Thyroid gland (tissue), 4 donors: ENCODE results near the gene FRMD7. TPM values are rescaled to one million over a fixed set of nuclear protein-coding genes. Genes with fewer than 3 reads are reported as not detected.

ENCODE experiments used
- DNase-seq, 2 donors: peaks; one replicate each; pipeline ENCODE4 v3.0.0-alpha.2; 2019
- H3K27ac ChIP-seq, 3 donors: fragments of 200-600 bp; sonication (generic); 1 replicate in 2 of 3; 2 replicates in 1 of 3; pipeline ENCODE4 v1.5.1; 2016 to 2019; ENCODE audit warnings: mild to moderate bottlenecking in 1 of 3, moderate library complexity in 1 of 3
- H3K27me3 ChIP-seq: fragments of 200-600 bp; sonication (generic); one replicate; pipeline ENCODE4 v1.5.1; 2019
- H3K36me3 ChIP-seq, 2 donors: fragments of 200-600 bp; sonication (generic); one replicate each; pipeline ENCODE4 v1.5.1; 2016 to 2019
- H3K4me1 ChIP-seq, 2 donors: fragments of 200-600 bp; sonication (generic); one replicate each; pipeline ENCODE4 v1.5.1; 2017 to 2019
- H3K4me3 ChIP-seq, 3 donors: fragments of 200-600 bp; sonication (generic); replicated peaks in 1 of 3; 1 replicate in 2 of 3; 2 replicates in 1 of 3; pipeline ENCODE4 v1.5.1; 2016; ENCODE audit warnings: mild to moderate bottlenecking in 1 of 3
- H3K9me3 ChIP-seq: fragments of 200-600 bp; sonication (generic); one replicate; pipeline ENCODE4 v1.5.1; 2017
- POLR2A ChIP-seq, 2 donors: fragments of 450-650 bp; IDR thresholded peaks; one replicate each; pipeline ENCODE4 v1.6.1; 2017; ENCODE audit warnings: antibody characterized with exemption in 2 of 2, mild to moderate bottlenecking in 2 of 2, moderate library complexity in 1 of 2
- WGBS, 2 donors: methylation state at CpG; one replicate each; pipeline ENCODE4 v1.1.5; 2017; 5-methylcytosine and 5-hydroxymethylcytosine counted together
- intact Hi-C: fragments of 100-400 bp; cut with DNase I; formaldehyde crosslinking; loops from one replicate; pipeline ENCODE4 v1.15.1; 2023
- total RNA-seq, 4 donors: library from RNA; depleted of rRNA; stranded (reverse); fragments of >200 nt; gene quantifications; one replicate each; pipeline ENCODE4 v1.2.3, GENCODE V29; 2016
- TF ChIP-seq, protein P1 (sequence below), 6 experiments: fragments of 200-600 bp in 3 of 6; fragments of 450-650 bp in 3 of 6; sonication (generic) in 3 of 6; IDR thresholded peaks; one replicate each; pipeline ENCODE4 v1.5.1; 2016 to 2019; ENCODE audit warnings: antibody characterized with exemption in 6 of 6, mild to moderate bottlenecking in 2 of 6, inconsistent platforms in 1 of 6, moderate library complexity in 1 of 6

FRMD7 gene
- total RNA-seq, 4 donors from 2014 or later = not detected

DNA sequence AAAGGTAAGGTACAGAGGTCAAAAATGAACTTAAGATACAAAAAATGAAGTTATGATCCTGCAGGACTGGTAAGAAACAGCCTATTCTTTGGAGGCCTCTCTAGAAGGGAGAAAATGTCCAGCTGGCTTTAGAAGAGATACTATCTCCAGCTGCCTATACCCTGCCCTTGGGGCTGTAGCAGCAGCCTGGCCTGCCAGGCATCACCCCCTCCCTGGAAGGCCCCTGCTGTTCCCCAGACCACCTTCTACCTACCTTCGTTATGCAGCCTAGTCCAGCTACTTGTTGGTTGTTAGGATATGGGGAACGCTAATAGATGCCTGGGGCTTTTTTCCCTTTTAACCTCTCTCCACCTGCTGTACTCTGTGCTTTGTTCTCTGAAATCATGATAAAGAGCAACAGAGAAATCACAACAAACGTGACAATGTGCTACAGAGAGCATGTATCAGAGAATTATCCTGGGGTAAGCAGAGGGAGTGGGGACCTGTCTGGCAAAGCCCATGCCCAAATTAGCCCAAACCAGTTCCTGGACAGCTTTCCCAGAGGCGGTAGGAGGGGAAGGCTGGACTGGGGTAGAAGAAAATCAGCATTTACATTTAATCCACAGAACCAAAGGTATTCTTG is 34.5 kb downstream of the FRMD7 start:
- Histone ChIP-seq H3K4me1 (no peaks in the 10 kb centered on the region), H3K4me3 (no peak overlapping the region), H3K27me3 (no peaks in the 10 kb centered on the region), H3K27ac (no peak overlapping the region), H3K36me3 (no peaks in the 10 kb centered on the region), H3K9me3 (no peaks in the 10 kb centered on the region)
- DNase-seq = no peak
- 93 to 94% methylated on average over 4 of the region's 4 CpGs for WGBS, 2 donors
- intact Hi-C loops = no loop called here
- TF ChIP-seq, protein P1, sequence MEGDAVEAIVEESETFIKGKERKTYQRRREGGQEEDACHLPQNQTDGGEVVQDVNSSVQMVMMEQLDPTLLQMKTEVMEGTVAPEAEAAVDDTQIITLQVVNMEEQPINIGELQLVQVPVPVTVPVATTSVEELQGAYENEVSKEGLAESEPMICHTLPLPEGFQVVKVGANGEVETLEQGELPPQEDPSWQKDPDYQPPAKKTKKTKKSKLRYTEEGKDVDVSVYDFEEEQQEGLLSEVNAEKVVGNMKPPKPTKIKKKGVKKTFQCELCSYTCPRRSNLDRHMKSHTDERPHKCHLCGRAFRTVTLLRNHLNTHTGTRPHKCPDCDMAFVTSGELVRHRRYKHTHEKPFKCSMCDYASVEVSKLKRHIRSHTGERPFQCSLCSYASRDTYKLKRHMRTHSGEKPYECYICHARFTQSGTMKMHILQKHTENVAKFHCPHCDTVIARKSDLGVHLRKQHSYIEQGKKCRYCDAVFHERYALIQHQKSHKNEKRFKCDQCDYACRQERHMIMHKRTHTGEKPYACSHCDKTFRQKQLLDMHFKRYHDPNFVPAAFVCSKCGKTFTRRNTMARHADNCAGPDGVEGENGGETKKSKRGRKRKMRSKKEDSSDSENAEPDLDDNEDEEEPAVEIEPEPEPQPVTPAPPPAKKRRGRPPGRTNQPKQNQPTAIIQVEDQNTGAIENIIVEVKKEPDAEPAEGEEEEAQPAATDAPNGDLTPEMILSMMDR (IDR thresholded peaks at IDR 0.05) = no peak
- no peak for TF ChIP-seq POLR2A (IDR thresholded peaks at IDR 0.05)

DNA sequence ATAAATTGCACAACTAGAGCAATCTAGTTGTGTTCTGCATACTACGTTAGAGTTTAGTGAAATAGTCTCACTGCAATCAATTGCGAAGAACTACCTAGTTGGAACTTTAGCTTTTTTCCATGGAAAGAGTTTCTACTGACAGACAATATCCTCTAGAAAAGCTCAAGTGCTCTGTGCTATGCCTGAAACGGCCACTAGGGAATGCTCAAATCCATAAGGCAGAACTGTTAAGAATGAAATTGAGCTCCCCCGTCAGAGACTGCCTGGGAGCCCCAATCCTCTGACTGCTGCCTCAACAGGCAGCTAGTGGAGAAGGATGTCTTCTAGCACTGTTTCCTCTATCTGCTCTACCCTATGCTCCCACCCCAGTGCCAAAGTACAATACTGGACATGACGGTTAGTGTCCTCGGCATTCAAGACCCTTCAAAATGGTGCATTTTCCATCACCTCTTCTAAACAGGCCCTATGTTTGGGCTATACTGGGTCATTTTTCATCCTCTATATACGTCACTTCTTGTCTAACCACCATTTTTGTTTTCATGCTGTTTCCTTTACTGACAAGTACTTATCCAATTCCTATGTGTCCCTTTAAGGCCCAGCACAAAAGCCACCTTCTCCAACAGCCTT is 35.3 kb downstream of the FRMD7 start:
- intact Hi-C loops = no loop called here
- no peaks in the 10 kb centered on the region for H3K27me3 ChIP-seq
- DNase-seq = peak; percentile 45 to 54
- H3K4me3 ChIP-seq = no peak overlapping the region
- TF ChIP-seq POLR2A (IDR thresholded peaks at IDR 0.05) = no peak
- TF ChIP-seq, protein P1 (IDR thresholded peaks at IDR 0.05) = peak; percentile 22 to 56 (median 45)
- no peaks in the 10 kb centered on the region for H3K4me1 ChIP-seq
- H3K9me3 ChIP-seq = no peaks in the 10 kb centered on the region
- 43 to 53% methylated on average over 7 of the region's 7 CpGs for WGBS, 2 donors
- H3K36me3 ChIP-seq = no peaks in the 10 kb centered on the region
- H3K27ac ChIP-seq = no peak overlapping the region

DNA sequence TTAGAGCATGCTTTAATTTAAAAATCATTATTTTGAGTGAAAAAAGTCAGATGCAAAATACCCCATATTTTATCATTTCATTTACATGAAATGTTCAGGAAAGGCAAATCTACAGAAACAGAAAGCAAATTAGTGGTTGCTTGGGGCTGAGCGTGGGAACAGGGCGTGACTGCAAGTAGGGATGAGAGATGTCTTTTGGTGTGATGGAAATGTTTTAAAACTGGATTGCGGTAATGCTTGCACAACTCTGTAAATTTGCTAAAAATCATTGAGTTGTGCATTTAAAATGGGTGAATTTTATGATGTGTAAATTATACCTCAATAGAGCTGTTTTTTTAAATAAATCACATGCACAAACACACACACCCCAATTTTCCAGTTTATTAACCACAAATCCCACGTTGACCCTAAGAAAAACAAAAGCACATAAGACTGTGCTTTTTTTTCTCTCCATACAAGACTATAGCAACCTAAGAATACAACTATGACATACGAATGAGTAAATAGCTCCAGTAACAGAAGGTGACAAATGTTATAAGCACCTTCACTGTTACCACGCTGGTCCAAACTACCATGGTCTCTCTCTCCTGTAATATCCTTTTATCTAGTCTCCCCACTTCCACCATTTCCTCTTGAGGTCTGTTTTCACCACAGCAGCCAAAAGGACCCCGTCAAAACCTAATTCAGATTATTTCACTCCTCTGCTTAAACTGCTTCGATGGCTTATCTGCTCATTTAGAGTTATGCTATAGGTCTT is 37.2 kb downstream of the FRMD7 start:
- H3K27me3 ChIP-seq = no peaks in the 10 kb centered on the region
- H3K27ac ChIP-seq = no peak overlapping the region
- no peaks in the 10 kb centered on the region for H3K4me1 ChIP-seq
- TF ChIP-seq, protein P1 (IDR thresholded peaks at IDR 0.05) = no peak
- TF ChIP-seq POLR2A (IDR thresholded peaks at IDR 0.05) = no peak
- WGBS, 2 donors = 69 to 80% methylated on average over 8 of the region's 8 CpGs
- DNase-seq = no peak
- H3K36me3 ChIP-seq = no peaks in the 10 kb centered on the region
- H3K4me3 ChIP-seq = no peak overlapping the region
- intact Hi-C loops = no loop called here
- H3K9me3 ChIP-seq = no peaks in the 10 kb centered on the region

DNA sequence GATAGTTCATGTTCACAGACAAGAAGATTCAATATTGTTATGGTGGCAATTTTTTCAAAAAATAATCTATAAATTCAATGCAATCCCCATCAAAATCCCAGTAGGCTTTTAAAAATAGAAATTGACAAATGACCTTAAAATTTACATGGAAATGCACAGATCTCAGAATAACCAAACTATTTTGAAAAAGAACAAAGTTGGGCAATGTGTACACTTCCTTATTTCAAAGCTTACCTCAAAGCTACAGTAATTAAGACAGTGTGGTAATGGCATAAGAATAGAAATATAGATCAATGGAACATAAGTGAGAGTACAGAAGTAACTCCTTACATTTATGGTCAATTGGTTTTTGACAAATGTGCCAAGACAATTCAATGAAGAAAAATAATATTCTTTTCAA is 39.0 kb downstream of the FRMD7 start:
- H3K27ac ChIP-seq = no peak overlapping the region
- no peaks in the 10 kb centered on the region for H3K27me3 ChIP-seq
- no peak for DNase-seq
- H3K9me3 ChIP-seq = no peaks in the 10 kb centered on the region
- no peak overlapping the region for H3K4me3 ChIP-seq
- TF ChIP-seq, protein P1 (IDR thresholded peaks at IDR 0.05) = no peak
- TF ChIP-seq POLR2A (IDR thresholded peaks at IDR 0.05) = no peak
- no peaks in the 10 kb centered on the region for H3K4me1 ChIP-seq
- no peaks in the 10 kb centered on the region for H3K36me3 ChIP-seq
- intact Hi-C loops = no loop called here

DNA sequence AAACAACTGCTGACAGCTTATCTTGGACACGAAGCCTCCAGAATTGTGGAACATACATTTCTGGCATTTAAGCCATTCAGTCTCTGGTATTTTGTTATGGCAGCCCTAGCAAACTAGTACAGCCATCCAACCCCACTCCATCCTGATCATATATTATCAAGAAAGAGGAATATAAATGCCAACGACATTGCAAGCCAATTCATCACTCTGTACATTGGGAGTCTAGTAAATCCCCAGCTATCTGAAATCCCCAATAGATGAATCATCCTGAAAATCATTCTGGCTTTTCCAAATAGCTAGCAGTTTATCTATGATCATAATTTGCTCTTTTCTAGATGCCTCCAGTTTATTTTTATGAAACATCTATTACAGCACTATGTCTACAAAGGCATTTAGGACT is 41.1 kb downstream of the FRMD7 start:
- H3K9me3 ChIP-seq = no peaks in the 10 kb centered on the region
- TF ChIP-seq, protein P1 (IDR thresholded peaks at IDR 0.05) = no peak
- TF ChIP-seq POLR2A (IDR thresholded peaks at IDR 0.05) = no peak
- no peak overlapping the region for H3K27ac ChIP-seq
- no peaks in the 10 kb centered on the region for H3K4me1 ChIP-seq
- no peak for DNase-seq
- no peak overlapping the region for H3K4me3 ChIP-seq
- WGBS, 2 donors = 58 to 82% methylated on average over 2 of the region's 2 CpGs
- H3K36me3 ChIP-seq = no peaks in the 10 kb centered on the region
- intact Hi-C loops = no loop called here
- no peaks in the 10 kb centered on the region for H3K27me3 ChIP-seq
